ENCODE measurements around the gene UBE3A.

DNA sequence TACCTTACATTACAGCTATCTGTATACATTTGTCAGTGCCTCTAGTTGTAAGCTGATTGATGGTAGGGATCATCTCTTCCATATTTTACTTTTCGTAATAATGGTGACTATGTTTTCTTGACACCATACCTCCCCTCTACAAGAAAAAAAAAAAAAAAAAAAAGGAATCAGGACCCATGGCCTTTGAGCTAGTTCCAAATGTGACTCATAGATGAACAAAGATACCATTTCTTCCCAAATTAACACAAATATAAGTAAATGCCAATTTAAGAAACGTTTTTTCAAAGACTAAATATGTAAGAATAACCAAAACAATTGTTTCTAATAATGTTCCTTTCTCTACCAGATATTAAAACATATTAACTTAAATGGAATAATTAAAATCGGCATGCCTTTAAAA, 23.1 kb downstream of the UBE3A start:
- TF ChIP-seq POLR2A (IDR thresholded peaks at IDR 0.05) = no peak
- TF ChIP-seq, protein P1, sequence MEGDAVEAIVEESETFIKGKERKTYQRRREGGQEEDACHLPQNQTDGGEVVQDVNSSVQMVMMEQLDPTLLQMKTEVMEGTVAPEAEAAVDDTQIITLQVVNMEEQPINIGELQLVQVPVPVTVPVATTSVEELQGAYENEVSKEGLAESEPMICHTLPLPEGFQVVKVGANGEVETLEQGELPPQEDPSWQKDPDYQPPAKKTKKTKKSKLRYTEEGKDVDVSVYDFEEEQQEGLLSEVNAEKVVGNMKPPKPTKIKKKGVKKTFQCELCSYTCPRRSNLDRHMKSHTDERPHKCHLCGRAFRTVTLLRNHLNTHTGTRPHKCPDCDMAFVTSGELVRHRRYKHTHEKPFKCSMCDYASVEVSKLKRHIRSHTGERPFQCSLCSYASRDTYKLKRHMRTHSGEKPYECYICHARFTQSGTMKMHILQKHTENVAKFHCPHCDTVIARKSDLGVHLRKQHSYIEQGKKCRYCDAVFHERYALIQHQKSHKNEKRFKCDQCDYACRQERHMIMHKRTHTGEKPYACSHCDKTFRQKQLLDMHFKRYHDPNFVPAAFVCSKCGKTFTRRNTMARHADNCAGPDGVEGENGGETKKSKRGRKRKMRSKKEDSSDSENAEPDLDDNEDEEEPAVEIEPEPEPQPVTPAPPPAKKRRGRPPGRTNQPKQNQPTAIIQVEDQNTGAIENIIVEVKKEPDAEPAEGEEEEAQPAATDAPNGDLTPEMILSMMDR (IDR thresholded peaks at IDR 0.05) = no peak

All from body of pancreas (tissue), 4 donors.